ENCODE results near the gene CLIP3.
"Not testable (repeated sequence)": the region's sequence is repeated elsewhere in the genome, so short reads cannot be mapped to it uniquely, and the experiment has no call there.

Gene CLIP3

GRCh38 chr19:36008336-36008978 is 24.2 kb downstream of the CLIP3 start, which contains the start of gene SYNE4:
Gene SYNE4, minus strand, starts transcription at chr19:36008813. Its CDS starts 132 bp downstream, at chr19:36008681.
- DNase-seq (ENCODE audit: low read depth in 2 of 2), result no peak

GRCh38 chr19:36006955-36007354 is 25.7 kb downstream of the CLIP3 start:
- DNase-seq (ENCODE audit: low read depth in 2 of 2), result no peak

DNA sequence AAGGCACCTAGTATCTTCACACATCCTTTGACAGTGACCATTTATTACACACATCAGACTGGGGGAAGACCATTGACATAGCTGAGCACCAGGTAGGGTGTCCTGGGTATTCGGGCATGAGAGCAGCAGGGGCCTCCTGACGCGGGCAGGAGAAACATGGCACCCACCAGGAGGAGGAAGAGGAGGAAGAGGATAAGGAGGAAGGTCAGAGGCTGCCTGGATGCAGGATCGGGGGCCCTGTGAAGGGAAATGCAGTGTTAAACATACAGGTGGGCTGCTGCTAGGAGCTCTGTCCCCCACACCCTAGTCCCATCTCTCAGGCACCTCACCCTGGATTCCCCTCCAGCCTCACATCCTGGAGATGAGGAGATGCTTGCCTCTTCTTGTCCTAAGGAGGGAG is 29.4 kb downstream of the CLIP3 start:
- DNase-seq (ENCODE audit: low read depth in 2 of 2), result no peak

DNA sequence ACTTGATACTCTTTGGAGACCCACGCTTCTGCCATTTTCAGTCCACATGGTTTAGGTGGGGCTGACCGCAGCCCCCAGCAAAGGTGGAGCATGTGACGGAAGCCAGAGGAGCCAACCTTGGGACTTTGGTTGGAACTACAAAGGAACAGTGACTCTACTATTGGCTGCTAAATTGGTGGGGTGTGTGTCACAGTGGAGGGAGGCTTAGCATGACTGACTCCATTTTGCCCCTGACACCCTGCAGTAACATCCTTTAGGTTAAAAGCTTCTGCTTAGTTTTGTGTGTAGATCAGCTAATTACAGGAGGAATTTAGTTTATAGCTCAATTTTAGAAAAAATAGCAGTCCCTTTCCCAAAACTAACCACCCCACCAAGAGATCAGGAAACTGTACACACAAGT is 31.1 kb downstream of the CLIP3 start:
- no peak for DNase-seq (ENCODE audit: low read depth in 2 of 2)

DNA sequence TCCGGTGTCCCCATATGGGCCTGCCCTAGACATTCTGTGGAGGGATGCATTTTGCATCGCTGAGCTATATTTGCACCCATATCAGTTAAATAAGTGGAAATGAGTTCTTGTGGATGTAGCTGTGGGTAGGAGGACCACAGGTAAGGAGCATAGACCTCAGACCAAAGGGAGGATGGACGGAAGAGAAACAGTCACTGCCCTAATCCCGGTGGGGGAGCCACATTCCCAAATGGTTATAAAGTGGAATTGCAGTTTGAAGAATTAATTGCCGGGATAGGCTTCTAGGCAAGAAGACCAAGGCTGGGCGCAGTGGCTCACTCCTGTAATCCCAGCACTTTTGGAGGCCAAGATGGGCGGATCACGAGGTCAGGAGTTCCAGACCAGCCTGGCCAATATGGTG is 35.9 kb downstream of the CLIP3 start:
- DNase-seq (ENCODE audit: low read depth in 2 of 2), result no peak

DNA sequence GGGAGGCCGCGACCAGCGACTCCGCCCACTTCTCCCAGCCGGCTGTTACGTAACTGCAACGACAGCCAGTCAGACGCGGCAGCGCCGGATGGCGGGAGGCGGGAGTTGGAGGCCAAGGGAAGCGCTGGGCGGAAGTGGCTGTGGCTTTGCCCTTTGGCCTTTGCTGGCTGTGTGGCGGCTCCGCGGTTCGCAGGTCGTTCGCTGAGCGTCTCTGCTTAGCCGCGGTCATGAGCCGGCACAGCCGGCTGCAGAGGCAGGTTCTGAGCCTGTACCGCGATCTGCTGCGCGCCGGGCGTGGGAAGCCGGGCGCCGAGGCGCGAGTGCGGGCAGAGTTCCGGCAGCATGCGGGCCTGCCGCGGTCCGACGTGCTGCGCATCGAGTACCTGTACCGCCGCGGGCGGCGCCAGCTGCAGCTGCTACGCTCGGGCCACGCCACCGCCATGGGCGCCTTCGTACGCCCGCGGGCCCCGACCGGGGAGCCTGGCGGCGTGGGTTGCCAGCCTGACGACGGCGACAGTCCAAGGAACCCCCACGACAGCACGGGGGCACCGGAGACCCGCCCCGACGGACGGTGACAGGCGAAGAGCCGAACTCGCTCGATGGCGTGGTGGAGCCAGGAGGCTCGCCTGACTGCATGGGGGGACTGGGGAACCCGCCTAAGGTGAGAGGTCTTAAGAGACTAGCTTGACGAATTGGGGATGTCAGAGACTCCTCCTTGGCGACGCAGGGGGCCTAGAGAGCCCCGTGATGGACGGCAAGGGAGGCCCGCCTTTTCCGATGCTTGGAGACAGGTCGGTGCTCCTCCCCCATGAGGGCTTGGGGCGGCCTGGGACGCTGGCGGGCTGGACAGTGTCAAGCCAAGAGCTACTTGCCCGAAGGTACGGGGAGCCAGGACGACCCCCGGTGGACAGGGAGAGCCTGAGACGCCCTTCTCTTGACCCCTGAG is 37.4 kb downstream of the CLIP3 start, which contains the start of gene SDHAF1:
TSS of gene SDHAF1 (plus strand) at position 141 of the 946 bp plus-strand sequence. CDS start at position 228, 87 bp downstream.
- peak; percentile 88 to 91 for DNase-seq (ENCODE audit: low read depth in 2 of 2)

- DNase-seq (ENCODE audit: low read depth in 2 of 2), result no peak
Observed at GRCh38 chr19:35993923-35994598, 38.6 kb downstream of the CLIP3 start.

DNA sequence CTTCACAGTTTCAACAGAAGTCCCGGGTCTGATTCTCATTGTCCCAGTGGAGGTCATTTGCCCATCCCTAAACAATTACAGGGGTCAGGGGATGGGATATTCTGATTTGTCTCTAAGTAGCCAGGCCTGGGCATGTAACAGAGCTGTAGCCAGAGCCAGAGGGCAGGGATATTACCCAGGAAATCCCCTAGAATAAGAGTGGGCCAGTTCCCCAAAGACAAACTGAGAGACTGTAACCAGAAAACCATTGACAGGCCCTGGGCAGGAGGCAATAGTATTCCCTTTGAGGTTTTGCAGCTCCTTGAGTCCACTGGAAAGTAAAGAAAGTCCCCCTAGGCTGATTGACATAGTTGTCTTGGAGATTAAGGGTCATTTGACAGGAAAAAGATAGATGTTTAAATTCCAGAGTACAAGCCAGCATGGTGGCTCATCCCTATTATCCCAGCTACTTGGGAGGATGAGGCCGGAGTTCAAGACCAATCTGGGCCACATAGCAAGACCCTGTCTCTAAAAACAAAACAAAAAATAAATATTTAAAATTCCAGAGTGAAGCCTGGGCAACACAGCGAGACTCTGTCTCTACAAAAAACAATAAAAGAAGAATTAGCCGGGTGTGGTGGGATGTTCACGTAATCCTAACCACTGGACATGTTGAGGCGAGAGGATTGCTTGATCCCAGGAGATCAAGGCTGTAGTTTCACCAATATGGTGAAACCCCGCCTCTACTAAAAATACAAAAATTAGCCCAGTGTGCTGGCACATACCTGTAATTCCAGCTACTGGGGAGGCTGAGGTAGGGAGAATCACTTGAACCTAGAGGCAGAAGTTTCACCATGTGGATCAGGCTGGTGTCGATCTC is 39.5 kb downstream of the CLIP3 start:
- DNase-seq (ENCODE audit: low read depth in 2 of 2), result no peak

GRCh38 chr19:35991731-35992450 is 40.8 kb downstream of the CLIP3 start:
- no peak for DNase-seq (ENCODE audit: low read depth in 2 of 2)

- no peak for DNase-seq (ENCODE audit: low read depth in 2 of 2)
Observed at GRCh38 chr19:35990771-35991730, 41.6 kb downstream of the CLIP3 start.

GRCh38 chr19:35990156-35990555 is 42.5 kb downstream of the CLIP3 start:
- no peak for DNase-seq (ENCODE audit: low read depth in 2 of 2)

GRCh38 chr19:35988824-35989223 is 43.8 kb downstream of the CLIP3 start:
- no peak for DNase-seq (ENCODE audit: low read depth in 2 of 2)

DNA sequence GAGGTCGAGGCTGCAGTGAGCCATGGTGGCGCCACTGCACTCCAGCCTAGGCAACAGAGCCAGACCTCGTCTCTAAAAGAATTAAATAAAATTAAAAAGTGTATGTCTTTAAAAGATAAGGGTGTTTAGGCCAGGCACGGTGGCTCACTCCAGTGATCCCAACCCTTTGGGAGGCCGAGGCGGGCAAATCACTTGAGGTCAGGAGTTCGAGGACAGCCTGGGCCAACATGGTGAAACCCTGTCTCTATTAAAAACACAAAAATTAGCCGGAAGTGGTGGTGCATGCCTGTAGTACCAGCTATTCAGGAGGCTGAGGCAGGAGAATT is 45.1 kb downstream of the CLIP3 start:
- no peak for DNase-seq (ENCODE audit: low read depth in 2 of 2)

- DNase-seq (ENCODE audit: low read depth in 2 of 2), result no peak
Observed at GRCh38 chr19:35986664-35987570, 45.8 kb downstream of the CLIP3 start.

DNA sequence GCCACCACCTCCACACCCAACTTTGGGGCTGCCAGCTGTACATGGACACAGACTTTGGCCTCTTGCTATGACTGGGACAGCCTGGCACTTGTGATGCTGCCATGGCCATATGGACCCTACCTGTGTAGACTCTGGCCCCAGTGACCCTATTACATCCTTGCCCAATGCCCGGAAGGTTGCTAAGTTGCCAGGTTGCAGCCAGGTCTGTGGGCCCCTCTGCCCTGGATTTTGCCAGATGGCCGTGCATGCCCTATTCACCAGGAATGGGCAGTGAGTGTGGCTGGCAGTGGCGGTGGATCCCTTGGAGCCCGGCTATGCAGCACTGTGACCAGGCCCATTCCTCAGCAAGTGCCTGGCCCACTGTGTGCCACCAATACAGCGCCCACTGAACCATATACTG is 46.6 kb downstream of the CLIP3 start:
- no peak for DNase-seq (ENCODE audit: low read depth in 2 of 2)

GRCh38 chr19:35983177-35983576 is 49.5 kb downstream of the CLIP3 start:
- no peak for DNase-seq (ENCODE audit: low read depth in 2 of 2)

DNA sequence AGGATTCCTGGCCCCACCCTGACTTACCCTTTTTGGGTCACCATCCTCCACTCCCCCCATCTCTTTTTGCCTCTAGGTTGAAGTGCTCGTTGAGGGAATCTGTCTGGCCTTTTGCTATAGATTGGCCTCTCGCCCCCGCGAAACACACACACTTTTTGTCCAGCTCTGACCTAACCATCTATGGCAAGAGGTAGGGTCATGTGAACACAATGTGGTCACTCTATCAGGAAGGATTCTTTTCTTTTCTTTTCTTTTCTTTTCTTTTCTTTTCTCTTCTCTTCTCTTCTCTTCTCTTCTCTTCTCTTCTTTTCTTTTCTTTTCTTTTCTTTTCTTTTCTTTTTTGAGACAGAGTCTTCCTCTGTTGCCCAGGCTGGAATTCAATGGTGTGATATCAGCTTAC is 51.7 kb downstream of the CLIP3 start:
- DNase-seq (ENCODE audit: low read depth in 2 of 2), result not testable (repeated sequence)

DNA sequence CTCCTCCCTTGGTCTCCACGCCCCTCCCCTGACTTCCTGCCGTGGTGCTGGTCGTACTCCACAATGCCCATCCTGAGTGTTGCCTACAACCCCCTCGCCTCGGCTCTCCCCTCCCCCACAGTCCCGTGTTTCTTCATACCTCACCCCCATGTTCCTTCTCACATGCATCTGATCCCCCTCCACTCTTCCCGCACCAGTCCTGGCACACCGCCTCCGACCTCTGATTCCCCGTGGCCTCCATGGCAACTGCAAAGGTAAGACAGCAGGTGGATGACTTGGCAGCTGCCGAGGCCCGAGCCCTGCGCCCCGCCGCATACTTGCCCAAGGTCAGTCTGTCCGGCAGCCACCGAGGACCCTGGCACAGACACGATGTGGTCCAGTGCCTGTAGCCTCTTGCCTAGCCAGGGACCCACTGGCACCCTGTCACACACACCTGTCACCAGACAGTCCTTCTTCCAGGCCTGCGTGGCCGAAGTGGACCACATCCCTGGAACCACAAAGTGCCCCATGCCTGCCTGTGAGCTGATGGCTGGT is 53.8 kb downstream of the CLIP3 start:
- DNase-seq (ENCODE audit: low read depth in 2 of 2), result no peak

All from stimulated activated CD8-positive, alpha-beta memory T cell treated with anti-CD3 and anti-CD28 coated beads, Interleukin-15, amount 100 ng/mL, for 4 hours (primary cell).